Stimulated activated CD4-positive, alpha-beta T cell treated with anti-CD3 and anti-CD28 coated beads, Interleukin-2, amount 100 ng/mL, for 48 hours (primary cell): ENCODE results near the gene SLC4A8.
"Not testable (repeated sequence)": the region's sequence is repeated elsewhere in the genome, so short reads cannot be mapped to it uniquely, and the experiment has no call there.

Experiments
- DNase-seq, 2 donors: peaks; one replicate each; pipeline ENCODE4 v3.0.0-alpha.2; 2020

Gene SLC4A8

DNA sequence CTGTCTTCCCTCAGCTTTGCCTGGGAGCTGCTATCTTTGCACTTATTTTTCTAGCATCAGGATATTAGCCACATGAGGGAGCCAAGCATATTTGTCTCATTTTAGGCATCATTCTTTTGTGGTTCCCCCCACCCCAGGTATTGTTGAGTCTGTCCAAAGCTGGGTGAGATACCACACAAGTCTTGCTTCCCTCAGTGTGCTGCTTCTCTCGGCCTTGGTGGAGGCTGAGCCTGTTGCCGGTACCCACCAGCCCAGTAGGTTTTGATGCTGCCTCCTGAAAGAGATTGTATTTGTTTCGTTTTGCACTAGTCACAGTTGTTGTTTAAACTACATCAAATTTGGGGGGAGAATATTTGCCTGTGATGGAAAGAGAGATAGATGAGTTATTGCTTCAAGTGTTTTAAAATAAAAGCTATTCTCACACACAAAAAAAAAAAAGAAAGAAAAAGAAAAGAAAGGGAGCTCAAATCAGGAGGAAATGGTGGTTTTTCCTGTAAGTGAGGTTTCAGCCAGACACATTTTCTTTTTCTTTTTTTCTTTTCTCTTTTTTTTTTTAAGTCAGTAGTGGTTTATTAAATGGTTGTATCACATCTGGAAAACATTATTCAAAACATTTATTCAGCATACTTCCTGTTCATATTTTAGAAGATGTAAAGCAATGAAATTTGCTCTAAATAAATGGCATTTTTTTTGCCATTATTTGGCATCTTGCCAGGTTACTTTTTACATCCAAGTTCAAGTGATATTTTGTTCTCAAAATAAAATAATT lies 58.5 kb downstream of the SLC4A8 start:
- DNase-seq = peak; percentile 7 to 16

DNA sequence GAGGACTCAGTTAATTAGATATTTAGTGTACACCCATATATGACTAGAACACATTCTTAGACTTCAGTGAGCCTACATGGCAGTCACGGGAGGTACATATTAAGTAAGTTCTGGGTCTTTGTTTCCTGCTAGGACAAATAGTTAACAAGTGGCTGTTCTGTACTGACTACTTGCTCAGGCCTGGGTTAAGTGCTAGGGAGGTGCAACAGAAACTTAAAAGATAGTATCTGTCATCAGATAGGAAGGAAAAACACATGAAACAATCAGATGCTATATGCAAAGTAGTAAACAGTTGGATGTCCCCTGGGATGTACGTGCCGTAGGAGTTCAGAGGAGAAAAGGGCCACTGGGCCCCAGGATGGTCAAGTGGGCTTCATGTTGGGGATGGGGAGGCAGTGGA lies 59.5 kb downstream of the SLC4A8 start:
- DNase-seq = no peak

DNA sequence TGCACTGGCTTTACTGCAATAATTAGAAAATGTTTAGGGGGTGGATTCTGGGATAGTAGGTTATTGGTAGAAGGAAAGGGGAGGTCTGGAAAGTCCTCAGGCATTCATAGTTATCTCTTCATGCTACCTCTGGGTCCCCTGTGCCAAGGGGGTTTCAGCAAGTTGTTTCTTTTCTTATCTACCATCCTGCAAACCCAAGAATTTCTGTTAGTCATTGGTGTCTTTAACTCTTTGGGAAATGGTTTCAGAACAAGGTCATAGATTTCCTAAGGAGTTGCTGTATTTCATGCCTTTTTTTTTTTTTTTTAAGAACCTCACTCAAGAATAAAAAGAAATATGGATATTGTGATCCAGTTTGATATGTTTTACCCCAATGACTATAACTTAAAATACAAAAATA lies 63.6 kb downstream of the SLC4A8 start:
- no peak for DNase-seq

- DNase-seq = no peak
These were observed 68.7 kb downstream of the SLC4A8 start for GRCh38 chr12:51493281-51493680.

GRCh38 chr12:51496895-51497294 lies 72.3 kb downstream of the SLC4A8 start:
- DNase-seq = no peak

- DNase-seq = no peak
These were observed 80.2 kb downstream of the SLC4A8 start for GRCh38 chr12:51504851-51505250.

DNA sequence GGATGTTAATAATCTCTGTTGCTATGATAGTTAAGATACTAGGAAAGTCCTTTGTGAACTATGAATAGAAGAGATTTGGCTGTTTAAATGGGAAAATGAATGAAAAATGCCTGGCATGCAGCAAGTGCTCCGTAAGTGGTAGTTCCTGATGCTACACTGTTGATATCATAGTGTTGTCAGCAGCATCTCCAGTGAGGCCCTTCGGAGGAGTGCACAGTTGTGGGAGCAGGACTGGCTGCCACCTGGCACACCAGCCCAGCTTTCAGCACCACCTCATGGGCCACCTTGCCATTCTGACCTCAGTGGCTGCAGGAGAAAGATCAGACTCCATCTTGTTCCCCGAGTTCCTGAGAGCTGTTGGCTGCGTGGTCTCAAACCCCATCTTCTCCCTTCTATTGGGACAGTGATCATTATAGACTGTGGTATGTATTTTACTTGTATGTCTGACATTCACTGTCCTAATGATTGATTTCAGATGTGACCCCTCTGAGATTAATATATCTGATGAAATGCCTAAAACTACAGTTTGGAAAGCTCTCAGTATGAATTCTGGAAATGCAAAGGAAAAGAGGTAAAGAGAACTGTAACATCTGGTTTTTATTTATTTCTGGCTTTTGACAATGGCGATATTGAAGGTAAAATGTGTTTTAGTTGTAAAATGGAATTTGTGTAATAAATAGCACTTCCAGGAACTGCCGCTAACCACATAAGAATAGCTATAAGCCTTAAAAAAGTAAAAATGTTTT lies 80.9 kb downstream of the SLC4A8 start:
- no peak for DNase-seq

- DNase-seq = no peak
These were observed 82.5 kb downstream of the SLC4A8 start for GRCh38 chr12:51507178-51507577.

DNA sequence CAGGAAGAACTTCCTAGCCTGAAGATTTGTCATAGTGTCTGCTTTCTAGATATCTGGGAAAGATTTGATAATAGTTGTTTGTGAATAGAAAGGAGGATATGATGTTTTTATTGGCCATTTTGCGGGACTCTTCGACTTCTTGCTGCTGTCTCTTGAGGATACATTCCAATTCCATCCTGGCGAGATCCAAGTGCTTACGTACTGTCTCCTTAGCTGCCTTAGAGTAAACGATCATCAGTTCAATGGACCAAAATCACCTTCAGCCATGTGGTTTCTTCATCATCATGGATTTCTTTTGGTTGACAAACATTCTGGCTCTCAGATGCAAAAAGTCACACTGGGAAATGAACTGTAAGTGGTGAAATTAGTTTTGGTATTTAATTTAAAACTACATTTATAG lies 83.7 kb downstream of the SLC4A8 start:
- no peak for DNase-seq

DNA sequence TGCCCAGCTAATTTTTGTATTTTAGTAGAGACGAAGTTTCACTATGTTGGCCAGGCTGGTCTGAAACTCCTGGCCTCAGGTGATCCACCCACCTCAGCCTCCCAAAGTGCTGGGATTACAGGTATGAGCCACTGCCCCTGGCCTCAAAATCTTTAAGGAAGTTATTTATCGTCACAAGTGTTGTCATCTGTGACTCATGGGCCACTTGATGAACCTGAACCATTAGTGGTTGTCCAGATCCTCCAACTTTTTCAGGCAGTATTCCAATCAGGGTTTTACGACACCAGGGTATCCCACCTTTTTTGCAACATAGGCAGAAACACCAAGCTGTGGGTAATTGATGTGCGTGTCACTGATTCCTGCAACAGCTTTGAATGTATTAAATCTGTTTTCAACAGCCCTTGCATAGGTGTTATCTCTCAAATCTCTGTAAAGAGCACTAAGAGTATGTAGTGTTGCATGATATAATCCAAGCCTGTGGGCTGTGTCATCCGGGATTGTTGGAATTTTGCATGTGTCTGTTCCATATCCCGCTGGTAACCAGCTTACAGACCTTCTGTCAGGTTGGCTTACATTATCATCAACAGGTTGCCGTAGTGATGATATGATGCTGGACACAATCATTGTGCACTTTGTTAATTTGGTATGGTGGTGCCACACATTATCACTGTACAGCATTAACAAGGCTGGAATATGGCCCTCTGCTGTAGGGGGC lies 87.1 kb downstream of the SLC4A8 start:
- DNase-seq = no peak

DNA sequence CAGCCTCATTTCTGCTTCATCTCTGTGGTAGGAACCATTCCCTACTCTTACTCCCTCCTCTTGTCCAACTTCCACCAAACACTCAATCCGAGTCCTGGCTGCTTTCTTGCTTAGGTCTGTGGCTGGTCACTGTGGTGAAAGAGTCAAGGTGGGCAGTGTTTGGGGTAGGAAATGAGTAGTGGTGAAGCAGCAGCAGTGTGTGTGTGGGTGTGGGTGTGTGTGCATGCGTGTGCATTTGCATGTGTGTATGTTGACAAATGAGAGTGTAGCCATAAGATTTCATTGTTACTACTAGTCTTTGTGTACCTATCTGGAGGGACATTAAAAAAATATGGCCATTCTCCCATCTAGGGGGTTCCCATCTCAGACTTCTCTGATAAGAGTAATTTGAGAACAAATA lies 87.8 kb downstream of the SLC4A8 start:
- no peak for DNase-seq

GRCh38 chr12:51515037-51515436 lies 90.4 kb downstream of the SLC4A8 start:
- not testable (repeated sequence) for DNase-seq

DNA sequence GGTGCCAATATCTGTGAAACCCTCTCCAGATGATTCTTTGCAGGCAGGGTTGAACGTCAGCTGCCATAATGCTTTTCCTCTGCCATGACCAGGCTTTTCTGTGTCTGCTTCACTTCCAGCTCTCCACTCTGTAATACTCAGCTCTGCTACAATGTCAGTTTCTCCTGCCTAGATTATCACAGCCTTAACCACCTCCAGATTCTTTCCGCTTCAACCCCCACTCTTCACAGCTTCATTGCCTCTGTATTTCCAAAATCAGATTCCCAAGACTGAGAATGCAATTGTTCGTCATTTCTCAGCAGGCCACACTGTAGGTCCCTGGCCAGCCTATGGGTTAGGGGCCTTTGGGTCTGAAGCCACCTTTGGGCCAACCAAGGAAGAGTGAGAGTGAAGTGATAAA lies 92.7 kb downstream of the SLC4A8 start:
- no peak for DNase-seq

DNA sequence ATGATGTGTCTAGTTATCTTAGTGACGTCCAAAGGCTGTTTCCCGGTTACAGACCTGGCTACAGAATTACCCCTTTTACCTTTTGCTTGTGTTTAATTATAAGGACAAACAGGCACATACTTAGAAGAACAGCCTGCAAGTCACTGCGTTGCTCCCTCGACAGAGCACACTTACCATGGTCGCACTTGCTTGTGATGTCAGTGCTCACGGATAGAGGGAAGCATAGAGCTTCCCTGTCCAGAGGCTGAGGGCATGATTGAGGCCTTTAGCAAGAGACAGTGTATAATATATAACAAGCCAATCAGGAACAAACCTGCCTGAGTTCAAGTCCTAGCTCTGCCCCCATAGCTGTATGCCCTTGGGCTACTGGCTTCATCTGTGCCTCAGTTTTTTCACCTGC lies 93.2 kb downstream of the SLC4A8 start:
- DNase-seq = no peak

GRCh38 chr12:51519755-51520154 lies 95.1 kb downstream of the SLC4A8 start:
- no peak for DNase-seq

DNA sequence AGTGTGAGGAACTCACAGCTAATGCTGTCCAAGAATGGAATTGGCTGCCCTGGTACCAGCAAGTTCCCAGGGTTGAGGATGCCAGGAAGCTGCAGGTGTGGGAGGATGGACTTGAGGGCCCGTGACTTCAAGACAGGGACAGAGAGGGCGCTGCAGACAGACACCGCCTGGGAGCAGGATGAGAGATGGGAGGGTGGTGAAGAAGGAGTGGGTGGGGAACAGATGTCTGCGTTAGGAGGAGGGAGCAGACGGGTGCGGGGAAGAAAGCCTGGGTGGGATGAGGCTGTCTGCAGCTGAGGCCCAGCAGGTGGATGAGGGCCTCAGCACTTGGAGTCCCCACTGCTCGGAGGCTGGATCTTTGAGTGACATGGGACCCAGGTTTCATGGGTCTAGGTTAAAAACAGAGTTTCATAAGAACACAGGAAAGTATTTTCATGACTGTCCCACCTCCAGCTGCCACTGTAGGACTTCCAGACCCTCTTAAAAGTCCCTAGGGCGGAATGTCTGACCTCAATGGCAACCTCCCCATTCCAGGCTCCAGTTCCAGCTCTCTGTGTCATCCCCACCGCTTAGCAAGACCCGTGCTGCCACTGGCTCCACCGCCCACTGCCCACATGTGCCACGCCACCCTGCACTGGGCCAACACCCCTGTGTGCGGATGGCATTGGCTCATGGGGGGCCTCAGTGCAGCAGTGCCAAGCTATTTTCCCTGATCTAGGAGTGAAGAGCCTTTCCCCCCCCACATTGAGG lies 96.1 kb downstream of the SLC4A8 start:
- DNase-seq = no peak

- no peak for DNase-seq
These were observed 97.1 kb downstream of the SLC4A8 start for GRCh38 chr12:51521554-51522276.

GRCh38 chr12:51522696-51523095 lies 98.1 kb downstream of the SLC4A8 start:
- DNase-seq = no peak

DNA sequence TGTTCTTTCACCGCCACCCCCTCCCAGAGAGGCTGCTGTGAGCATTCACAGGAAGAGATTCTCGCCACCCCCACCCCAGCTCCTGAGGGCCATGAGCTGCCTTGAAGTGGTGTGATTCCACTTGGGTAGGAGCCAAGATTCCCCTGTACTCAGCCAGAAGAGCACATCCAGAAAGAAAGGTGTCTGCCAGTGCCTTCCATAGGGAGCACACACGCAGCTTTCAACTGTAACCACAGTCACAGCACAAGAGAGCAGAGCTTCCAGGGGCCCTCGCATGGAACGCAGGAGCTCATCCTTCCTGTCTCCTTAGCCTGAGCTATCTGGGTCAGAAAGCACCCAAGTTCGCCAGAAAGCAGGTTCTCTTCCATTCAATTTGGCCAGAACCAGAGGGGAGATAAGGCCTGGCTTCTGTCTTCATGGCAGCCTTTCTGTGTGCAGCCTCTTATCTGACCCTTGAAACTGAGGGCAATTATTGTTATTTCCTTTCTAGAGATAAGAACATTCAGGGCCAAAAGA lies 99.8 kb downstream of the SLC4A8 start:
- no peak for DNase-seq

DNA sequence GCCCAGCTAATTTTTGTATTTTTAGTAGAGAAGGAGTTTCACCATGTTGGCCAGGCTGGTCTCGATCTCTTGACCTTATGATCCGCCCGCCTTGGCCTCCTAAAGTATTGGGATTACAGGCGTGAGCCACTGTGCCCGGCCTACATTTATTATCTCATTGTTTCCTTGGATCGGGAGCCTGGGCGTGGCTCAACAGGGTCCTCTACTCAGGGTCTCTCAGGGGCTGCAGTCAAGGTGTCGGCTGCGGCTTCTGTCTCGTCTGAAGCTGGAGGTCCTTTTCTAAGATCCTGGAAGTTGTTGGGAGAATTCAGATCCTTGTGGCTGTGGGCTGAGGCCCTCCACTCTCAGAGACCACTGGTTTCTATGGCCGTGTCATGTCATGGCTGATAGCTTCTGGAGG lies 100.9 kb downstream of the SLC4A8 start:
- no peak for DNase-seq

DNA sequence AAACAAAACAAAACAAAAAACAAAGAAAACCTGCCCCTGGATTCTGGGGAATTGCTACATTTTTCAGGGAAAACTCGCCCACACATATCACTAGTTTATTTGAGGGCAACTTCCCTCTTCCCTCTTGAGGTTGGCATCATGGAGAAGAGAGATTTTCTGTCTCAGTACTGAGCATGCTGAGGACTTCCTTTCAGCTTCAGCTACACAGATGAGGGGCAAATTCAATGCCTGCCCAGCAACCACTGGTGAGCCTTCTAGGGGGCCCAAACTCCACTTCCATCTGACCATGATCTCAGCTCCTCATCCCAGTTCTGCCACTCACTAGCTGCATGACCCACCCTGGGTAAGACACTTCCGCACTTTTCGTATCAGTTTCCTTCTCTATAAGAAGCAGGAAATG lies 103.3 kb downstream of the SLC4A8 start:
- no peak for DNase-seq
